ENCODE data around the gene CROCC2. TPM values are rescaled to one million over a fixed set of nuclear protein-coding genes. Genes with fewer than 3 reads are reported as not detected.

Gene CROCC2
- polyA plus RNA-seq, 1 experiment: not detected

GRCh38 chr2:241020201-241020600, 114.1 kb downstream of the CROCC2 start:
- TF ChIP-seq, protein P1, sequence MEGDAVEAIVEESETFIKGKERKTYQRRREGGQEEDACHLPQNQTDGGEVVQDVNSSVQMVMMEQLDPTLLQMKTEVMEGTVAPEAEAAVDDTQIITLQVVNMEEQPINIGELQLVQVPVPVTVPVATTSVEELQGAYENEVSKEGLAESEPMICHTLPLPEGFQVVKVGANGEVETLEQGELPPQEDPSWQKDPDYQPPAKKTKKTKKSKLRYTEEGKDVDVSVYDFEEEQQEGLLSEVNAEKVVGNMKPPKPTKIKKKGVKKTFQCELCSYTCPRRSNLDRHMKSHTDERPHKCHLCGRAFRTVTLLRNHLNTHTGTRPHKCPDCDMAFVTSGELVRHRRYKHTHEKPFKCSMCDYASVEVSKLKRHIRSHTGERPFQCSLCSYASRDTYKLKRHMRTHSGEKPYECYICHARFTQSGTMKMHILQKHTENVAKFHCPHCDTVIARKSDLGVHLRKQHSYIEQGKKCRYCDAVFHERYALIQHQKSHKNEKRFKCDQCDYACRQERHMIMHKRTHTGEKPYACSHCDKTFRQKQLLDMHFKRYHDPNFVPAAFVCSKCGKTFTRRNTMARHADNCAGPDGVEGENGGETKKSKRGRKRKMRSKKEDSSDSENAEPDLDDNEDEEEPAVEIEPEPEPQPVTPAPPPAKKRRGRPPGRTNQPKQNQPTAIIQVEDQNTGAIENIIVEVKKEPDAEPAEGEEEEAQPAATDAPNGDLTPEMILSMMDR (IDR thresholded peaks at IDR 0.05; ENCODE audit: low read depth, low read length): no peak
- ChIA-PET POLR2A (no interaction called here), CTCF (interaction anchor here (1.5 kb wide), 1 partner anchor 10 kb away, joined by 3 read pairs; no protein-coding TSS in a partner anchor)
- H3K27ac ChIP-seq (ENCODE audit: low read depth, low read length): no peak overlapping the region
- DNase-seq (ENCODE audit: low read depth, low spot score): no peak
- H3K4me3 ChIP-seq (ENCODE audit: low read depth, low read length): no peak overlapping the region
- H3K9me3 ChIP-seq (ENCODE audit: control insufficient read depth, insufficient read depth, low read length): peaks cover 15% of the 10 kb centered on the region
- no peaks in the 10 kb centered on the region for H3K27me3 ChIP-seq (ENCODE audit: control insufficient read depth, insufficient read depth, low read length)

- ChIA-PET CTCF (interaction anchor here (1.5 kb wide), 1 partner anchor 11 kb away, joined by 3 read pairs; no protein-coding TSS in a partner anchor), POLR2A (no interaction called here)
- no peaks in the 10 kb centered on the region for H3K27me3 ChIP-seq (ENCODE audit: control insufficient read depth, insufficient read depth, low read length)
- H3K27ac ChIP-seq (ENCODE audit: low read depth, low read length): no peak overlapping the region
- DNase-seq (ENCODE audit: low read depth, low spot score): no peak
- no peak overlapping the region for H3K4me3 ChIP-seq (ENCODE audit: low read depth, low read length)
- TF ChIP-seq, protein P1 (IDR thresholded peaks at IDR 0.05; ENCODE audit: low read depth, low read length): no peak
- H3K9me3 ChIP-seq (ENCODE audit: control insufficient read depth, insufficient read depth, low read length): peaks cover 15% of the 10 kb centered on the region
Observed at GRCh38 chr2:241020629-241021190, 114.6 kb downstream of the CROCC2 start.

GRCh38 chr2:241025639-241026038, 119.5 kb downstream of the CROCC2 start:
- Histone ChIP-seq H3K4me3 (ENCODE audit: low read depth, low read length) (no peak overlapping the region), H3K9me3 (ENCODE audit: control insufficient read depth, insufficient read depth, low read length) (peaks cover 20% of the 10 kb centered on the region), H3K27me3 (ENCODE audit: control insufficient read depth, insufficient read depth, low read length) (no peaks in the 10 kb centered on the region), H3K27ac (ENCODE audit: low read depth, low read length) (no peak overlapping the region)
- DNase-seq (ENCODE audit: low read depth, low spot score): no peak
- ChIA-PET CTCF (no interaction called here), POLR2A (no interaction called here)
- TF ChIP-seq, protein P1 (IDR thresholded peaks at IDR 0.05; ENCODE audit: low read depth, low read length): no peak

DNA sequence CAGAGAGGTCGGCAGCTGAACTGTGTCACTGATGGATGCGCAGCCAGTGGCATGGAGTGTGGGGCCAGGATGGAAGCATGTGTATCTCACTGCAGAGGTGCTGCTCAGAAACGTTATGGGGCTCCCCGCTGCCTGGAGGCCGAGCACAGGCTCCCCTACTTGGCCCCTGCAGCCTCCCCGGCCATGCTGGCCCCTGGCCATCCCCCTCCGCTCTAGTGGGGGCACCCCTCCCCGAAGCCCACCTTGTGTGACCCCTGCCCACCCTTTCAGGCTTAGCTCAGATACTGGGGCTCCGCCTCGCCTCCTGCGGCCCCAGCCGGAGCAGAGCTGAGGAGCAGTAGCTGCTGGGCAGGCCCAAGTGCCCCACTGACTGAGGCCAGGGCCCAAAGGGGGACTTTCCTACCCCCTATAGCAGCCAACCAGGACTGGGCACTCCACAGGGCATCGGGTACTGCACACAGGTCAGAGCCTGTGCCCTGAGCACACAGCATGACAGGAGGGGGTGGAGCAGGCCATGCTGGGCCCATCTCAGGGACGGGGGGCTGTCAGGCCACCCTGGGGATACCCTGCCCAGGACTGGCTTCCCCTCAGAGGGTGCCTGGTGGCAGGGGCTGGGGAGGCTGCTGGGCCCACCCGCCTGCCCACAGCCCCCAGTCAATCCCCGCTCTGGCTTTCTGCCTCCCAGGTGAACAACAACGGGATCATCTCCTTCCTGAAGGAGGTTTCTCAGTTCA, 123.6 kb downstream of the CROCC2 start:
- no peak overlapping the region for H3K4me3 ChIP-seq (ENCODE audit: low read depth, low read length)
- ChIA-PET POLR2A (no interaction called here), CTCF (no interaction called here)
- DNase-seq (ENCODE audit: low read depth, low spot score): no peak
- TF ChIP-seq, protein P1 (IDR thresholded peaks at IDR 0.05; ENCODE audit: low read depth, low read length): no peak
- peaks cover 17% of the 10 kb centered on the region for H3K9me3 ChIP-seq (ENCODE audit: control insufficient read depth, insufficient read depth, low read length)
- no peaks in the 10 kb centered on the region for H3K27me3 ChIP-seq (ENCODE audit: control insufficient read depth, insufficient read depth, low read length)
- no peak overlapping the region for H3K27ac ChIP-seq (ENCODE audit: low read depth, low read length)

GRCh38 chr2:241030333-241030680, 124.2 kb downstream of the CROCC2 start:
- Histone ChIP-seq H3K4me3 (ENCODE audit: low read depth, low read length) (no peak overlapping the region), H3K27me3 (ENCODE audit: control insufficient read depth, insufficient read depth, low read length) (no peaks in the 10 kb centered on the region), H3K27ac (ENCODE audit: low read depth, low read length) (no peak overlapping the region), H3K9me3 (ENCODE audit: control insufficient read depth, insufficient read depth, low read length) (peaks cover 14% of the 10 kb centered on the region)
- CTCF ChIA-PET: no interaction called here
- POLR2A ChIA-PET: no interaction called here
- DNase-seq (ENCODE audit: low read depth, low spot score): no peak
- TF ChIP-seq, protein P1 (IDR thresholded peaks at IDR 0.05; ENCODE audit: low read depth, low read length): no peak

Data from AG04450 (cell line).